B cell (primary cell): ENCODE measurements around the gene CAMTA1. TPM values are rescaled to one million over a fixed set of nuclear protein-coding genes. Genes with fewer than 3 reads are reported as not detected.

Source experiments
- ATAC-seq: fragments of 200-7000 bp; cut with Tn5 transposase; one replicate; pipeline ENCODE4 v1.10.0; 2021; ENCODE audit warnings: low read depth, mild to moderate bottlenecking, moderate number of reproducible peaks, moderate library complexity
- CTCF ChIA-PET: fragments of 350-600 bp; sonication (Branson Sonifier 250); formaldehyde crosslinking; loops from one replicate; lab custom pipeline; 2021; ENCODE audit warnings: antibody characterized with exemption, inconsistent platforms; lab: Charles Lee
- POLR2A ChIA-PET: fragments of 350-600 bp; sonication (Branson Sonifier 250); formaldehyde crosslinking; loops from one replicate; lab custom pipeline; 2021; ENCODE audit warnings: antibody characterized with exemption; lab: Charles Lee
- DNase-seq: peaks from one replicate; pipeline ENCODE4 v3.0.0; 2013
- H2AFZ ChIP-seq: 2 replicates; pipeline ENCODE4 v1.6.1; 2012; ENCODE audit warnings: mild to moderate bottlenecking, low read depth, low read length; ENCODE audit not compliant: insufficient read depth, poor library complexity, severe bottlenecking
- H3K27ac ChIP-seq, 2 donors: 1 replicate in 1 of 2; 2 replicates in 1 of 2; pipeline ENCODE4 v1.5.1; 2012 to 2013; ENCODE audit warnings: low read length in 2 of 2, mild to moderate bottlenecking in 2 of 2, moderate library complexity in 1 of 2
- H3K27me3 ChIP-seq, 4 experiments: fragments of 200-600 bp in 1 of 4; sonication (generic) in 1 of 4; replicated peaks in 1 of 4; 1 replicate in 2 of 4; 2 replicates in 2 of 4; pipeline versions ENCODE4 v1.6.1 to v1.7.0; 2013 to 2016; ENCODE audit warnings: low read length in 3 of 4, mild to moderate bottlenecking in 2 of 4, mixed read lengths in 1 of 4, moderate library complexity in 1 of 4; ENCODE audit not compliant: insufficient read depth in 4 of 4, control insufficient read depth in 3 of 4; ENCODE audit errors: control extremely low read depth in 1 of 4
- H3K36me3 ChIP-seq, 2 experiments: replicated peaks in 1 of 2; 1 replicate in 1 of 2; 2 replicates in 1 of 2; pipeline versions ENCODE4 v1.6.1 to v1.7.1; 2013; ENCODE audit warnings: low read length in 1 of 2; ENCODE audit not compliant: insufficient read depth in 2 of 2, control insufficient read depth in 1 of 2; ENCODE audit errors: control extremely low read depth in 1 of 2, extremely low read depth in 1 of 2
- H3K4me1 ChIP-seq, 2 donors: fragments of 200-600 bp in 1 of 2; sonication (generic) in 1 of 2; 1 replicate in 1 of 2; 2 replicates in 1 of 2; pipeline versions ENCODE4 v1.5.1 to v1.6.1; 2013 to 2017; ENCODE audit warnings: low read length in 2 of 2; ENCODE audit not compliant: control insufficient read depth in 2 of 2, insufficient read depth in 2 of 2
- H3K4me2 ChIP-seq: replicated peaks from 2 replicates; pipeline ENCODE3; 2012; ENCODE audit warnings: mild to moderate bottlenecking, low read depth, low read length; ENCODE audit not compliant: poor library complexity, severe bottlenecking
- H3K4me3 ChIP-seq, 5 experiments: fragments of 200-600 bp in 1 of 5; sonication (generic) in 1 of 5; 1 replicate in 3 of 5; 2 replicates in 2 of 5; pipeline versions ENCODE4 v1.5.1 to v1.7.0; 2011 to 2016; ENCODE audit warnings: low read length in 4 of 5, mild to moderate bottlenecking in 4 of 5, low read depth in 2 of 5, control low read depth in 1 of 5, moderate library complexity in 1 of 5; ENCODE audit not compliant: insufficient read depth in 1 of 5; ENCODE audit errors: control extremely low read depth in 1 of 5, extremely low read depth in 1 of 5
- H3K79me2 ChIP-seq: fragments of 200-600 bp; sonication (generic); one replicate; pipeline ENCODE4 v1.6.0; 2016; ENCODE audit warnings: low read length; ENCODE audit not compliant: control insufficient read depth, insufficient read depth
- H3K9ac ChIP-seq: fragments of 200-600 bp; sonication (generic); 2 replicates; pipeline ENCODE4 v1.6.1; 2017; ENCODE audit warnings: mild to moderate bottlenecking, low read length, moderate library complexity
- H3K9me3 ChIP-seq, 3 donors: one replicate each; pipeline versions ENCODE4 v1.6.1 to v1.7.1; 2013; ENCODE audit warnings: low read length in 2 of 3; ENCODE audit not compliant: control insufficient read depth in 2 of 3, insufficient read depth in 1 of 3; ENCODE audit errors: control extremely low read depth in 1 of 3
- H4K20me1 ChIP-seq: 2 replicates; pipeline ENCODE4 v1.6.0; 2012; ENCODE audit warnings: mild to moderate bottlenecking, low read length; ENCODE audit not compliant: insufficient read depth, control insufficient read depth, poor library complexity, severe bottlenecking
- H3K27ac Mint-ChIP-seq: one replicate; pipeline ENCODE4 v1.8.0; 2021; ENCODE audit warnings: mixed read lengths
- H3K27me3 Mint-ChIP-seq: one replicate; pipeline ENCODE4 v1.8.0; 2021; ENCODE audit warnings: mixed read lengths
- H3K4me1 Mint-ChIP-seq: one replicate; pipeline ENCODE4 v1.8.0; 2021; ENCODE audit warnings: mixed read lengths
- H3K4me3 Mint-ChIP-seq: one replicate; pipeline ENCODE4 v1.8.0; 2021; ENCODE audit warnings: mixed read lengths
- H3K9me3 Mint-ChIP-seq: one replicate; pipeline ENCODE4 v1.8.0; 2022; ENCODE audit warnings: mixed read lengths; ENCODE audit not compliant: insufficient read depth
- CTCF ChIP-seq: fragments of 200-600 bp; IDR thresholded peaks from one replicate; pipeline ENCODE4 v1.8.0; 2022; ENCODE audit warnings: antibody characterized with exemption, mild to moderate bottlenecking
- EZH2 ChIP-seq: IDR thresholded peaks from 2 replicates; pipeline ENCODE4 v1.6.1; 2012; ENCODE audit warnings: borderline replicate concordance, low read depth, mild to moderate bottlenecking, moderate library complexity, low read length; ENCODE audit not compliant: insufficient read depth, poor library complexity, severe bottlenecking
- WGBS: methylation state at CpG from one replicate; pipeline ENCODE4 v1.1.5; 2013; ENCODE audit warnings: missing lambda C conversion rate; ENCODE audit not compliant: insufficient coverage; 5-methylcytosine and 5-hydroxymethylcytosine counted together
- intact Hi-C: fragments of 100-400 bp; cut with micrococcal nuclease; formaldehyde crosslinking; loops from one replicate; pipeline ENCODE4 v1.10.0; 2022
- polyA plus RNA-seq: library from polyadenylated mRNA; depleted of rRNA; stranded (reverse); fragments of >200 nt; gene quantifications from 2 replicates; pipeline ENCODE4 v1.2.3, GENCODE V29; 2012
- total RNA-seq, 2 donors: library from RNA; stranded (reverse); fragments of 120-200 nt in 1 of 2; gene quantifications; 1 replicate in 1 of 2; 2 replicates in 1 of 2; pipeline versions ENCODE4 v1.2.3 to v1.2.4, GENCODE V29; 2013 to 2022

Gene CAMTA1
- total and polyA plus RNA-seq, 2 donors (not counting 1 experiment from before 2014, with no cell fraction given) = 42.2 to 45.7 TPM

GRCh38 chr1:7490576-7490975, 705.3 kb downstream of the CAMTA1 start:
- Mint-ChIP-seq H3K9me3 (peaks cover 2% of the 10 kb centered on the region), H3K27ac (no peak overlapping the region), H3K4me1 (no peaks in the 10 kb centered on the region), H3K4me3 (no peak overlapping the region), H3K27me3 (no peaks in the 10 kb centered on the region)
- DNase-seq = no peak
- POLR2A ChIA-PET = no interaction called here
- intact Hi-C loops = no loop called here
- no peak overlapping the region for H3K4me2 ChIP-seq
- H3K4me1 ChIP-seq = no peaks in the 10 kb centered on the region
- no peak overlapping the region for H3K27ac ChIP-seq
- CTCF ChIA-PET = no interaction called here
- no peaks in the 10 kb centered on the region for H3K36me3 ChIP-seq
- no peak for ATAC-seq
- no peaks in the 10 kb centered on the region for H3K79me2 ChIP-seq
- H4K20me1 ChIP-seq = no peaks in the 10 kb centered on the region
- no peaks in the 10 kb centered on the region for H3K27me3 ChIP-seq
- H3K9ac ChIP-seq = no peak overlapping the region
- over 99% methylated on average over 9 of the region's 10 CpGs for whole genome bisulfite sequencing
- TF ChIP-seq EZH2 (no peak), CTCF (no peak)
- no peak overlapping the region for H3K4me3 ChIP-seq
- H3K9me3 ChIP-seq = no peaks in the 10 kb centered on the region
- no peak overlapping the region for H2AFZ ChIP-seq

- POLR2A ChIA-PET = no interaction called here
- intact Hi-C loops = no loop called here
- H3K27ac Mint-ChIP-seq = no peak overlapping the region
- Histone ChIP-seq H3K27me3 (no peaks in the 10 kb centered on the region), H3K4me1 (no peaks in the 10 kb centered on the region), H3K27ac (no peak overlapping the region), H3K9ac (no peak overlapping the region), H4K20me1 (no peaks in the 10 kb centered on the region), H3K4me2 (no peak overlapping the region), H3K4me3 (no peak overlapping the region), H3K79me2 (no peaks in the 10 kb centered on the region), H3K36me3 (no peaks in the 10 kb centered on the region), H2AFZ (no peak overlapping the region), H3K9me3 (no peaks in the 10 kb centered on the region)
- no peaks in the 10 kb centered on the region for H3K4me1 Mint-ChIP-seq
- WGBS = 86% methylated on average over 10 of the region's 17 CpGs
- TF ChIP-seq CTCF (no peak), EZH2 (no peak)
- H3K9me3 Mint-ChIP-seq = peaks cover 2% of the 10 kb centered on the region
- ATAC-seq = no peak
- H3K4me3 Mint-ChIP-seq = no peak overlapping the region
- CTCF ChIA-PET = no interaction called here
- no peaks in the 10 kb centered on the region for H3K27me3 Mint-ChIP-seq
- no peak for DNase-seq
Measured at GRCh38 chr1:7491109-7491817, 706.0 kb downstream of the CAMTA1 start.
